HG03095 (cell line): ENCODE data around the gene DENND1A.
"Not testable (repeated sequence)": the region's sequence is repeated elsewhere in the genome, so short reads cannot be mapped to it uniquely, and the experiment has no call there.

Source experiments
- ATAC-seq: cut with Tn5 transposase; IDR thresholded peaks from one replicate; pipeline ENCODE4 v1.9.1; 2021; ENCODE audit warnings: moderate library complexity; ENCODE audit not compliant: unreplicated experiment

DENND1A gene

GRCh38 chr9:123637945-123638634 lies 291.8 kb downstream of the DENND1A start:
- ATAC-seq, result no peak

GRCh38 chr9:123637606-123637944 lies 292.4 kb downstream of the DENND1A start:
- ATAC-seq, result no peak

- ATAC-seq, result not testable (repeated sequence)
Observed at GRCh38 chr9:123636805-123637204, 293.1 kb downstream of the DENND1A start.

DNA sequence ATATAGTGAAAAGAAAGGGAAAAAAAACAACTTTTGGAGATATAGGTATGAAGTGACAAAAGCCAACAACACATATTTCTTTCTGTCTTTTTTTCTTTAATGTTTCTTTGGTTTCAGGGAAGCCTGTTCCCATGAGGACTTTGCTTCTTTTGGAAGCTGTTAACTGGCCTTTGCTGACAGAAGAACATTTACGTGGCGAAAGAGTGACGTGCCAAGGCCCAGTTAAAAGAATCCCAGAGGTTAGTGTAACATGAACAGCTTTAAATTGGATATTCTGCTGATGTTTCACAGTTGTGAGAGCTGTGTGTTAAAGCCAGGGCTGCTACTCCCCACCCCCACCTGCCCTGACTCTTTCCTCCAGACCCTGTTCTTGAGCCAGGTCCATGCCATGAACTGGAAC lies 298.1 kb downstream of the DENND1A start:
- ATAC-seq, result no peak

GRCh38 chr9:123630233-123630632 lies 299.7 kb downstream of the DENND1A start:
- ATAC-seq, result no peak

DNA sequence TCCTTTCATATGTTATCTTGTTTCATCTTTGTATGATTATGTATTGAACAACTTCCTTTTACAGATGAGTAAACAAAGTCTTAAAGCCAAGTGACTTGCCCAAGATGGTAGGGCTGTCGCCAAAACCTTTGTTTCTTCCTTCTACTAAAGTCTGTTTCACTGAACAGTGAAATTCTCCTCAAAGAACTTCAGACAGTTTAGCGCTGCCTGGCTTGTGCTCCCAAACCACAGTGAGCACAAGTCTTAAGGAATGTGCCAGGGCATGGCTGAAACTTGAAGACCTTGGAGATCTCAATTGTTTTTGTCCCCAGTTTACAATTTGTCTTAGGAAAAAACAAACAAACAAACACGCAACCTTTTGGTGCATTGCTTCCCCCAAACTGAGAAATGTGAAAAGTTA lies 300.4 kb downstream of the DENND1A start:
- ATAC-seq, result no peak

DNA sequence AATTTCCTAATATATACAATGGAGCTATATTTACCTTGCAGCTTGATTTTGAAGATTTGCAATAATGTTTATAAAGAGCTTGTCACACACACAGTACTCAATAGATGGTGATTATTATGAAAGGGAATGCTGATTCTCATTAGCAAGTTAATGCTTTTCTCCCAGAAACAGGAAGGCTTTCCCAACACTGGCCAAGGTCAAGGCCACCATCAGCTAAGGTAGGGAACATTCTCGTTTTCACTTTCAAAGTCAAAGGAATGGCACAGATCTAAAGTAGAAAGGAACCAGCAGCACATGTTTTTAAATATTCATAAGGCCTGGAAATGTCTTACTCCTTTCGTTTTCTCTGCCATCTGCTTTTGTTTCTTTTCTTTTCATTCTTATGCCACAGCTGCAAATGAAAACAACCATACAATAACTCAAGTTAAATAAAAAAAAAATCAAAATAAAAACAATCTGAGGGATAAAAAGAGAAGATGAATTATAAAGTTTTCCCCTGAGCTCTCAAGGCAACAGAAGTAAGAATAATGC lies 307.1 kb downstream of the DENND1A start:
- ATAC-seq, result no peak

DNA sequence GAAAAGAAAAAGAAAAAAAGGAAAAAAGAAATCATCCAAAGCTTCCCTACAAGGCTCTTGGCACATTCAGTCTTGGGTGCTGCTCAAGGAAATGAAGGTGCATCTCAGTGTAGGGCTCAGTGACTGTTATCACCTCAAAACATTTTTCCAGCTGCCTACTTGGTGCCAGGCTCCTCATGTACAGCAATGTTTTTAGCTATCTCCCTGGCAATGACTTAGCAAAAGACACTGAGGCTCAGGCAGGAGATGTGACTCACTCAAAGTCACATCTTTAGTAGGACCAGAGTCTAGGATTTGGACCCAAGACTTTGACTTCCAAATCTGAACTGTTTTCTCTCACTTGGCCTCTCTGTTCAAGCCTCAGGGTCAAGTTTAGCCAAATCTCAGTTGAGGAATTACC lies 309.7 kb downstream of the DENND1A start:
- no peak for ATAC-seq

- no peak for ATAC-seq
Observed at GRCh38 chr9:123617952-123618678, 311.8 kb downstream of the DENND1A start.

- ATAC-seq, result no peak
Observed at GRCh38 chr9:123617286-123617685, 312.6 kb downstream of the DENND1A start.

- ATAC-seq, result no peak
Observed at GRCh38 chr9:123616707-123617106, 313.2 kb downstream of the DENND1A start.

GRCh38 chr9:123615381-123615780 lies 314.5 kb downstream of the DENND1A start:
- no peak for ATAC-seq

DNA sequence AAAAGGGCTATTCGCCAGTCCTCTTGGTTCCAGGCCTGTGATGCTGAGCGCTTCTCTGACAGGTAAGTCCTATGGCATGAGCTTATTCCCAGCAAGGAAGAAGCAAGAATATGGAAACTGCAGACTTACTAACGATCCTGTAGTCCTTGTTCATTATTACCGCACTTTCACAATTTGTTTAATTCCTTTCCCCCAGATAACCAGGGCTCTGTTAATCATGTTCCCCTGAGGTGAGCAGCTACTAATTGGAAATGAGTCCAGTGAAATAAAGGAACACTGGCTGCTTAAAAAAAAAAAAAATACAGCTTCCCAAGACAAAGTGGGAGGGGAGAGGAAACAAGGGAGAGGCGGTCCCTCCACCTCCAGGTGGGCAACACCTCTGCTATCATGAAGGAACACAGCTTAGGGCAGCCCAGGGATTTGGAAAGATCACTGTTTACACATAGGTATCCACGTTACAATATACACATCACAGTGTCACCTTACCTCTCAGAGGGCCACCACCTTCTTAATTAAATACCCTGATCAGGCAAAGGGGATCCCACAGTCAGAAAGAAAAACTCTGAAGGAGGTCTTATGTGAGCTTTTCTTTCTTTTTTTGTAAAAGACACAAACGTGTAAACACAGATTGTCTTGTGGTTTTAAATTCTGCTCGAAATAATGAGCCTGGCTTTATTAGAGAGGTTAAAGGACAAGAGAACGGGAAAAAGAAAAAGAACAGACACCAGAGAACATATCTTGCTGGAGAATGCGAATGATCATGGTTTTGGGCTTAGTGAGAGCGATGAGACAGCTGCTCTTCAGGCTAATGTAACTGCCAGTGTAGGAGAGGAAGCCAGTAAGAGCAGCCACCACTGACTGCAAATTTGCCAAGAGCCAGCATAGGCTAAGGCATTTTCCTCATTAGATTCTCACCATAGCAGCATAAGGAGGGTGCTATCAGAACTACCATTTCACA lies 315.3 kb downstream of the DENND1A start:
- no peak for ATAC-seq

DNA sequence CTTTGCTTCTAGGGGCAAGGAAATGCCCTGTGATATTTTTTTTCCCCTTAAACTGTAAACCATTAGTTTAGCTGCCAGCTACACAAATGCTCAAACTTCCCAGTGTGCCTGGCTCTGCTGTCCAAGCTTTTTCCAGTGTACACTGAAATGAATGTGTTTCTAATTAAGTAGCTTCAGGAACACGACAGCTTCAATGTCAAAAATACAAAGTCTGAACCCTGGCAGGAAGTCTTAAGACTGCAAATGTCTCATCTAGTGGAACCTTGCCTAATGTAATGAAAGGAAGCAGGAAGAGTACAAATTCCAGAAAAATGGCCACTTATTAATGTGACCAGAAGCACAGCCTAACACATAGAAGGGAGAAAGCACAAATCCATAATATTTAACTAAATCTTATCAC lies 318.7 kb downstream of the DENND1A start:
- ATAC-seq, result no peak

- no peak for ATAC-seq
Observed at GRCh38 chr9:123609844-123610243, 320.1 kb downstream of the DENND1A start.

DNA sequence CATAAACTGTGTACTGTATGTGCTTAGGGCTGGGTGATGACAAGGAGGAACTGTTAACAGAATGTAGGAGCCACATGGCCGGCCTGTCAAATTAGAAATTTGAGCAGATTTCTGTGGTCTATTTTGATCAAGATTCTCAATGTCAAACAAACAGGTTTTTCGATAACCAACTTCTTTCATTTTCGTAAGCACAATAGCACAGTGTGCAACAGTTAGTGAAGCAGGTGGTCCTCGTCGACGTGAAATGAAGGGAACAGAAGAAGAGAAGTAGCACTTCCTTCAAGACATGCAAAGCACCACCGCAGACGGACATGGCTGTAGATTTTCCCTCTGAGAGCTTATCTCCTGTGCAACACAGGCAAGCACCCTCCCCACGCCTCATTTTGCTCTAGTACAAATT lies 321.8 kb downstream of the DENND1A start:
- ATAC-seq, result peak; percentile 98

- ATAC-seq, result no peak
Observed at GRCh38 chr9:123607479-123607878, 322.4 kb downstream of the DENND1A start.

- ATAC-seq, result no peak
Observed at GRCh38 chr9:123606141-123606540, 323.8 kb downstream of the DENND1A start.

DNA sequence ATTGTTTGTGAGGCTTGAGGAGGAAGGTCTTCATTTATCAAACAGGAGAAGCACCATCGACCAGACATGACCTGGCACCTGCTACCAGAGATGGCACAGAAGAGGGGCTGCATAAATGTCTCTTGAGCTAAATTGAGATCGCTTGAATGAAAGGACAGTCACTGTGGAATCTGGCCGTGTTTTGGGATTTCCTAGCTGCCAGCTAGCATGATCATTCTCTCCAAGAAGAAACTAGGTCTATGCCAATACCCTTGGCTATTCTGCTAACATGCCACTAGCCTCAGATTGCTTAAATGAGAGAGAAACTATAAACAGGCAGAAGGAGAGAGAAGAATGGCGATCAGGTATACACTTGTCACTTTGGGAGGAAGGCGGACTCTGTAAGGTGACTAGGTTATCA lies 324.6 kb downstream of the DENND1A start:
- ATAC-seq, result no peak

DNA sequence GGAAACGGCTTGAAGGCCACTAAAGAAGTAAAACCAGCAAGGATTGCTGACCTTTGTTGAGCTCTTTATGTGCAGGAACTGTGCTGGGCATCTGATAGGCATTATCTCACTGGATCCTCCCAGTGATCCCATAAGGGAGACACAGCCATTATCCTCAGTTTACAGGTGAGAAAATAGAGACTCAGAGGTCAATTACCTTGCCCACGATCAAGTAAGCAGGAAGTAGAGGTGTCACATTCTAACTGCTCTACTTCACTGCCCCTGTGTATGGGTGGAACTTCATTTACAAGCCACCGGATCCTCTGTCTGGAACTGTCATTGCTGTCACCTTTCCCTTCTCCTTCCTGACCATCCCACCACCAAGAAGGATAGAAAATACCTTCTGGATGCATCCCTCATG lies 325.1 kb downstream of the DENND1A start:
- no peak for ATAC-seq

DNA sequence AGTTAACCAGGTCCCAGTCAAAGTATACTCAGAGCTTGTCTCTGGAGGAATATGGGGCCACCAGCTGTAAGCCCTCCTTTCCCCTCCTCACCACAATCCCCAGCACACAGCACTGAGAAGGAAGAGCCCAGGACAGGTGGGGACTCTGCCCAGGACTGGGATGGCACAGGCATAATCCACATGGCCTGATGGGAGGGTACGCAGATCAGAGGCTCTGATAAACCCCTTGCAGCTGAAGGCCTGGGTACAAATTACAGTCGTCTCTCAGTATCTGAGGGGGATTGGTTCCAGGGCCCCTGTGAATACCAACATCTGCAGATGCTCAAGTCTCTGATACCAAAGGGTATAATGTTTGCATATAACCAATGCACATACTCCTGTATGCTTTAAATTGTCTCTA lies 328.1 kb downstream of the DENND1A start:
- ATAC-seq, result no peak
